ENCODE measurements around the gene ADAMTS13. TPM values are rescaled to one million over a fixed set of nuclear protein-coding genes. Genes with fewer than 3 reads are reported as not detected.
A peak's percentile ranks its signal among the peaks of the same experiment; 100 is the strongest.
"Not testable (repeated sequence)": the region's sequence is repeated elsewhere in the genome, so short reads cannot be mapped to it uniquely, and the experiment has no call there.

Gene ADAMTS13
- 1.3 TPM in 2 replicates for total RNA-seq

DNA sequence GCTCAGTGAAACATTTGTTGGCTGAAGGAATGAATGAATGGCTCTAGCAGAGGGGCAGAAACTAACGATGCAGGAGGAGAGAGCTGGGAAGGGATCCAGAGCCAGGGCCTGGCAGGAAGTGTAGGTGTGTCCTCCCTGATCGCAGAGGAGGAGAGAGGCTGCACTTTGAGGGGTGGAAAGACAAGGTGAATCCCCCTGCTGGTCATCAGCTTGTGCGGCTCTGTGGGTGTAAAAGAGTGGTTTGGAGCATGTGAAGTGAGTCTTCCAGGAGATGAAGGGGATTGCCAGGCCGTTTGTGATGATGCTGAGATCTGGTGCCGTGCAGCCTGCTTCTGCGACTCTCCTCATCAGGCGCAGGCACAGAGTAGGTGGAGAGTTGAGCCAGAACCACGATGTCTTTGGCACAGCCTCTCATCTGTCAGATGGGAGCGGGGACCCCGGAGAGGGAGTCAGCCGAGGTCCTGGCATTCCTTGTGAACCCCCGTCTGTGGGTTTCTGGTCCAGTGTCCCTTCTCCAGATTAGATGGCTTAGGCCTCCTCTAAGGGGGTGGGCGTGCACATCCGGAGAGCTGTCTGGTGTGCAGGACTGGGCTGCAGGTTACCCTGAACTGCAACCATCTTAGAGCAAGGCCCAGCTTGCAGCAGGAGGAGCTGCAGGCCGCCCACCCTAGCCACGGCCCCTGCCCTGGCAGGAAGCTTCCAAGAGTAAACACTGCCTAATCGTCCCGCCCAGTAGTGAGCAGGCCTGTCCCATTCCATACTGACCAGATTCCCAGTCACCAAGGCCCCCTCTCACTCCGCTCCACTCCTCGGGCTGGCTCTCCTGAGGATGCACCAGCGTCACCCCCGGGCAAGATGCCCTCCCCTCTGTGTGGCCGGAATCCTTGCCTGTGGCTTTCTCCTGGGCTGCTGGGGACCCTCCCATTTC, at the start of gene ADAMTS13:
TSS of gene ADAMTS13 (plus strand) at position 753 of the 928 bp plus-strand sequence. CDS start at position 830, 77 bp downstream.
- DNase-seq (ENCODE audit: low read depth): peak; percentile 49
- H3K4me3 ChIP-seq (ENCODE audit: low read depth, low read length): peak within 1 kb of the TSS; percentile 3
- TF ChIP-seq, protein P1, sequence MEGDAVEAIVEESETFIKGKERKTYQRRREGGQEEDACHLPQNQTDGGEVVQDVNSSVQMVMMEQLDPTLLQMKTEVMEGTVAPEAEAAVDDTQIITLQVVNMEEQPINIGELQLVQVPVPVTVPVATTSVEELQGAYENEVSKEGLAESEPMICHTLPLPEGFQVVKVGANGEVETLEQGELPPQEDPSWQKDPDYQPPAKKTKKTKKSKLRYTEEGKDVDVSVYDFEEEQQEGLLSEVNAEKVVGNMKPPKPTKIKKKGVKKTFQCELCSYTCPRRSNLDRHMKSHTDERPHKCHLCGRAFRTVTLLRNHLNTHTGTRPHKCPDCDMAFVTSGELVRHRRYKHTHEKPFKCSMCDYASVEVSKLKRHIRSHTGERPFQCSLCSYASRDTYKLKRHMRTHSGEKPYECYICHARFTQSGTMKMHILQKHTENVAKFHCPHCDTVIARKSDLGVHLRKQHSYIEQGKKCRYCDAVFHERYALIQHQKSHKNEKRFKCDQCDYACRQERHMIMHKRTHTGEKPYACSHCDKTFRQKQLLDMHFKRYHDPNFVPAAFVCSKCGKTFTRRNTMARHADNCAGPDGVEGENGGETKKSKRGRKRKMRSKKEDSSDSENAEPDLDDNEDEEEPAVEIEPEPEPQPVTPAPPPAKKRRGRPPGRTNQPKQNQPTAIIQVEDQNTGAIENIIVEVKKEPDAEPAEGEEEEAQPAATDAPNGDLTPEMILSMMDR (IDR thresholded peaks at IDR 0.05; ENCODE audit: insufficient read depth, low read depth, low read length): no peak

DNA sequence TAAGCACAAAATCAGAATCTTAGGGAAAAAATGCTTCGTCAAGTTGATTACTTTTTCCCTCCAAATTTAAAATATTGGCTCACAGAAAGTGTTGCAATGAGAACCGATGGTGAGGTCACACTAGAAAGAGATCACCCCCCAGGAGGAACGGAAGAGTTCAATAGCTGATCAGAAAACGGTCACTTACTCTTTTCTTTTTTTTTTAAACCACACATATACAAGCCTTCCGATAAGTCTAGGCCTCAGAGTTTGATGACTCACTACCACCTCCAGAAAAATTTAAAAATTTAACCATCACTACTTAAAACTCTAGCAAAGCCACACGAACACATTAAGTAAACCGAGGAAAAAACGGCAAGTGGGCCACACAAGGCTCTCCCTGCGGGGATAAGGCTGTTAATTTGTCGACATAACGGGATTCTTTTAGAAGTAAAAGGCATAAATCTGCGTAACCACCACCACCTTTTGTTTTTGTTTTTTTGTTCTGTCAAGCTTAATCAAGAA, 47.5 kb upstream of the ADAMTS13 start:
- TF ChIP-seq, protein P1 (IDR thresholded peaks at IDR 0.05; ENCODE audit: insufficient read depth, low read depth, low read length): no peak
- DNase-seq (ENCODE audit: low read depth): peak; percentile 63
- peak overlapping the region; percentile 89 for H3K4me3 ChIP-seq (ENCODE audit: low read depth, low read length)

DNA sequence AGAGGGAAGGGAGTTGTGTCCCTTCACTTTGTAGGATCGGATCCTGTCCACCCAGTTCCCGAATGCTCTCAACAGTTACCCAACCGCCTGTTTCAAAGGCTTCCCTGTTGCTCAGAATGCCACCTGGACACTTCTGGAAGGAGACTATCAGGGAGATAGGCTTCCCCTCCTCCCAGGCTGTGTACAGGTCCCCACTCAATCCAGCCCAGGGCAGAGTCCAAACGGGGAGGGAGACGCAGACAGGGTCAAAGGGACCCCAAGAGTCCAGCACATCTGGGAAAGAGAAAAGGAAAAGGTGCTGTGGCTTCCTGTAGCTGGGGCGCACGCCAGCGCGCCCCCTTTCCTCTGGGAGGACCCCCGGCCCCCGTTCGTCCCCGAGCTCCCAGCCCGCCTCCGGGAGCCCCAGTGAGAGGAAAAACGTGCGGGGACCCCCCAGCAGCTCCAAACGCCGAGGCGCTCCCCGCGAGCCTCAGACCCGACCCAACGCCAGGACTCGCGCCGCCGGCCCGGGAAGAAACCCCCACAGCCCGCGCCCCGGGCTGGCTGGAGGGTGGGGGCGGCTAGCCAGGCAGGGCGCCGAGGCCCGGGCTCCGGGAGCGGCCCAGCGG, 46.9 kb upstream of the ADAMTS13 start:
- TF ChIP-seq, protein P1 (IDR thresholded peaks at IDR 0.05; ENCODE audit: insufficient read depth, low read depth, low read length): peak; percentile 16
- peak; percentile 74 for DNase-seq (ENCODE audit: low read depth)
- peak overlapping the region; percentile 89 for H3K4me3 ChIP-seq (ENCODE audit: low read depth, low read length)

DNA sequence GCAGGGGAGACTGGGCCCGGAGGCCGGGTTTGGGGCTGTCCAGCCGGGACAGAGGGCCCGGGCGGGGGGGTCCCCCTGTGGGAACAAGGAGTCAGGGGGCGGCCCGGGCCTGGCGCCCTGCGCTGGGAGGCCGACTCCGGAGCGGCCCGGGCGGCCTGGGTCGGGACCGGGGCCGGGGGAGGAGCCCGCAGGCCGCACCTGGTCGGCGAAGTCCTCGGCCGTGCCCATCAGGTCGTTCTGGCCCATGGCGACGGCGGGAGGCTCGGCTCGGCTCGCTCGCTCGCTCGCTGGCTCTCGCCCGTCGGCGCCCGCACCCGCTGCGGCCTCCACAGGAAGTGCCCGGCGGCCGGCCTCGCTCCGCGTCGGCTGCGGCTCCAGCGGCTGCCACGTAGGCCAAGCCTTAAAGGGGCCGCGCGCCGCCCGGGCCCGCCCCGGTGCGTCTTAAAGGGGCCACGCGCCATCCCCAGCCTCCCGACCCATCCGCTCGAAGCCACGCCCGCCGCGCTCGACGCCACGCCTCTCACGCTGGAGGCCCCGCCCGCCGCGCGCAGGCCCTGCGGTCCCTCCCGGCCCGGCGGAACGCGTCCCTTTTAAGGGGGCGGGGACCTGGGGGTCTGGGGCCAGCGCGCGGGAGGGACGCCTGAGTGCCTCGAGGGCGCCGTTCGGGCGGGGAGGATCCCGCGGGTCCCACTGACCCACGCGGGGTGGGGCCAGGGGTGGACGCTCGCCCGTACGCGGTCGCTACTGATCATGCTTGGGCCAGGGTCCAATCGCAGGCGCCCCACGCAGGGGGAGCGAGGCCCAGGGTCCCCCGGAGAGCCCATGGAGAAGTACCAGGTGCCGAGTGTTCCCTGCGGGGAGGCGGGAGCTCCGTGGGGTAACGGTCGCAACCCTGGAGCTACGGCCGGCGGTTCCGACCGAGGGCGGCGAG, 46.2 kb upstream of the ADAMTS13 start, which contains the start of the genes STKLD1 and SURF4:
TSS of gene STKLD1 (plus strand) at position 643 of the 931 bp plus-strand sequence. CDS start at position 751, 108 bp downstream.
TSS of gene SURF4 (minus strand) at position 337 of the 931 bp plus-strand sequence. CDS start at position 246, 91 bp downstream.
- DNase-seq (ENCODE audit: low read depth): peak; percentile 98
- TF ChIP-seq, protein P1 (IDR thresholded peaks at IDR 0.05; ENCODE audit: insufficient read depth, low read depth, low read length): no peak
- peak within 1 kb of the TSS; percentile 89 for H3K4me3 ChIP-seq (ENCODE audit: low read depth, low read length)

DNA sequence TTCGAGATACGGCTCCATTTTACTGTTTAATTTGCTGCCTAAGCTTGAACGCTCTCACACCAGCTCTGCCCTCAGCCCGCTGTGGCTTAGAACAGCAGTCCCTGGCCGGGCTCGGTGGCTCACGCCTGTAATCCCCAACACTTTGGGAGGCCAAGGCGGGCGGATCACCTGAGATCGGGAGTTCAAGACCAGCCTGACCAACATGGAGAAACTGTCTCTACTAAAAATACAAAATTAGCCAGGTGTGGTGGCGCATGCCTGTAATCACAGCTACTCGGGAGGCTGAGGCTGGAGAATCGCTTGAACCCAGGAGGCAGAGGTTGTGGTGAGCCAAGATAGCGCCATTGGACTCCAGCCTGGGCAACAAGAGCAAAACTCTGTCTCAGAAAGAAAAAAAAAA, 44.9 kb upstream of the ADAMTS13 start:
- not testable (repeated sequence) for DNase-seq (ENCODE audit: low read depth); H3K4me3 ChIP-seq (ENCODE audit: low read depth, low read length)

DNA sequence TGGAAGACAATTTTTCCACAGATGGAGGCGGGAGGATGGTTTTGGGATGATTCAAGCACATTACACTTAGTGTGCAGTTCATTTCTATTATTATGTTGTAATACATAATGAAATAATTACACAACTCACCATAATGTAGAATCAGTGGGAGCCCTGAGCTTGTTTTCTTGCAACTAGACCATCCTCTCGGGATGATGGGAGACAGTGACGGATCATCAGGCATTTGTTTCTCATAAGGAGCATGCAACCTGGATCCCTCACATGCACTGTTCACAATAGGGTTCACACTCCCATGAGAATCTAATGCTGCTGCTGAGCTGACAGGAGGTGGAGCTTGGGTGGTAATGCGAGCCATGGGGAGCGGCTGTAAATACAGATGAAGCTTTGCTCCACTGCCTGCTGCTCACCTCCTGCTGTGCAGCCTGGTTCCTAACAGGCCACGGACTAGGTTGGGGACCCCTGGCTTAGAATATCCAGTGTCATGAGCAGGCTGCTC, 44.4 kb upstream of the ADAMTS13 start:
- TF ChIP-seq, protein P1 (IDR thresholded peaks at IDR 0.05; ENCODE audit: insufficient read depth, low read depth, low read length): no peak
- no peak for DNase-seq (ENCODE audit: low read depth)
- H3K4me3 ChIP-seq (ENCODE audit: low read depth, low read length): no peak overlapping the region
